HepG2 (cell line): ENCODE results near the gene ATF6. TPM values are rescaled to one million over a fixed set of nuclear protein-coding genes. Genes with fewer than 3 reads are reported as not detected.

Source experiments
- ATAC-seq: fragments of 200-7000 bp; cut with Tn5 transposase; 3 replicates; pipeline ENCODE4 v1.9.1; 2020; ENCODE audit warnings: mild to moderate bottlenecking, moderate library complexity
- BruUV-seq: library from RNA; stranded (reverse); fragments of 400-500 nt; replicated peaks from 2 replicates; lab custom pipeline; 2021; lab: Mats Ljungman, UMichigan
- CTCF ChIA-PET: fragments of 300-600 bp; formaldehyde crosslinking; extraction: SDS; loops from one replicate; lab custom pipeline; 2021; ENCODE audit warnings: low total read pairs, inconsistent platforms, low intra/inter-chr PET ratio; lab: Yijun Ruan, JAX
- POLR2A ChIA-PET: fragments of 350-600 bp; sonication (Branson Sonifier 250); formaldehyde crosslinking; loops from one replicate; lab custom pipeline; 2020; ENCODE audit warnings: antibody characterized with exemption, inconsistent platforms; lab: Yijun Ruan, JAX
- DNase-seq: peaks from one replicate; pipeline ENCODE4 v3.0.0-alpha.2; 2015; ENCODE audit warnings: low spot score
- FAIRE-seq: peaks from 3 replicates; lab custom pipeline; 2011; peaks lifted over from hg19 to GRCh38; lab: Jason Lieb, UNC
- H2AFZ ChIP-seq: one replicate; pipeline ENCODE4 v1.6.1; 2011; ENCODE audit warnings: low read length, inconsistent platforms
- H3K27ac ChIP-seq: fragments of 300-600 bp; 3 replicates; pipeline ENCODE4 v1.8.0; 2011; ENCODE audit warnings: mixed run types, mild to moderate bottlenecking, mixed read lengths, low read length, inconsistent platforms; ENCODE audit not compliant: insufficient read depth; ENCODE audit errors: extremely low read length
- H3K27me3 ChIP-seq, 2 experiments: fragments of 200-600 bp in 1 of 2; 2 replicates in 1 of 2; 3 replicates in 1 of 2; pipeline versions ENCODE4 v1.6.0 to v1.8.0; 2011; ENCODE audit warnings: low read length in 2 of 2, mild to moderate bottlenecking in 2 of 2, moderate library complexity in 2 of 2, inconsistent platforms in 1 of 2; ENCODE audit not compliant: insufficient read depth in 2 of 2, control insufficient read depth in 1 of 2
- H3K36me3 ChIP-seq, 2 experiments: fragments of 200-600 bp in 1 of 2; replicated peaks in 1 of 2; 2 replicates in 1 of 2; 3 replicates in 1 of 2; pipeline versions ENCODE4 v1.5.1 to v1.8.0; 2011; ENCODE audit warnings: low read length in 2 of 2, inconsistent platforms in 1 of 2; ENCODE audit not compliant: insufficient read depth in 2 of 2, control insufficient read depth in 1 of 2
- H3K4me1 ChIP-seq: 2 replicates; pipeline ENCODE4 v1.5.1; 2012; ENCODE audit warnings: low read length, inconsistent platforms; ENCODE audit not compliant: insufficient read depth
- H3K4me2 ChIP-seq: 2 replicates; pipeline ENCODE4 v1.6.0; 2011; ENCODE audit warnings: low read depth, low read length, inconsistent platforms
- H3K4me3 ChIP-seq, 3 experiments: fragments of 200-600 bp in 1 of 3; sonication (generic), shearing (Covaris generic) in 1 of 3; replicated peaks in 1 of 3; 2 replicates each; pipeline ENCODE4 v1.5.1; 2011 to 2016; ENCODE audit warnings: low read length in 3 of 3, inconsistent platforms in 2 of 3, low read depth in 2 of 3, mild to moderate bottlenecking in 2 of 3, control low read depth in 1 of 3, mixed read lengths in 1 of 3; ENCODE audit not compliant: insufficient read depth in 1 of 3
- H3K79me2 ChIP-seq: one replicate; pipeline ENCODE4 v1.6.1; 2011; ENCODE audit warnings: low read length, inconsistent platforms; ENCODE audit not compliant: insufficient read depth
- H3K9ac ChIP-seq: 2 replicates; pipeline ENCODE4 v1.6.0; 2011; ENCODE audit warnings: mild to moderate bottlenecking, low read depth, low read length, inconsistent platforms; ENCODE audit not compliant: insufficient read depth
- H3K9me3 ChIP-seq: 2 replicates; pipeline ENCODE4 v1.5.1; 2012; ENCODE audit warnings: mild to moderate bottlenecking, low read length
- H4K20me1 ChIP-seq: 2 replicates; pipeline ENCODE4 v1.6.0; 2011; ENCODE audit warnings: inconsistent platforms, mild to moderate bottlenecking, low read length, moderate library complexity; ENCODE audit not compliant: insufficient read depth
- BRF2 ChIP-seq: sonication (generic); formaldehyde crosslinking; IDR thresholded peaks from 2 replicates; pipeline ENCODE4 v1.8.1; 2022; ENCODE audit warnings: mild to moderate bottlenecking, missing genetic modification reagents
- NBN ChIP-seq: fragments of 450-650 bp; conservative IDR thresholded peaks from 2 replicates; pipeline ENCODE4 v1.6.1; 2017
- NCOA5 ChIP-seq: sonication (generic); formaldehyde crosslinking; IDR thresholded peaks from 2 replicates; pipeline ENCODE4 v1.4.0; 2020; ENCODE audit warnings: missing genetic modification reagents
- SOX6 ChIP-seq, 2 experiments: fragments of 450-650 bp in 1 of 2; sonication (generic) in 1 of 2; formaldehyde crosslinking in 1 of 2; IDR thresholded peaks; 2 replicates each; pipeline versions ENCODE4 v1.4.0 to v1.6.1; 2017 to 2020; ENCODE audit warnings: antibody characterized with exemption in 1 of 2, mild to moderate bottlenecking in 1 of 2, missing genetic modification reagents in 1 of 2
- TOE1 ChIP-seq: sonication (generic); formaldehyde crosslinking; IDR thresholded peaks from 2 replicates; pipeline ENCODE4 v1.4.0; 2020; ENCODE audit warnings: mild to moderate bottlenecking, missing genetic modification reagents
- ZBTB49 ChIP-seq: sonication (generic); formaldehyde crosslinking; IDR thresholded peaks from 2 replicates; pipeline ENCODE4 v1.4.0; 2020; ENCODE audit warnings: missing genetic modification reagents, borderline replicate concordance
- ZNF282 ChIP-seq: fragments of 450-650 bp; IDR thresholded peaks from 2 replicates; pipeline ENCODE4 v1.6.1; 2018; ENCODE audit not compliant: partially characterized antibody
- ZNF580 ChIP-seq: IDR thresholded peaks from 2 replicates; pipeline ENCODE4 v1.6.1; 2016; ENCODE audit warnings: low read depth, borderline replicate concordance
- WGBS: methylation state at CpG from one replicate; pipeline ENCODE4 v1.1.6; 2017; ENCODE audit warnings: low lambda C conversion rate; 5-methylcytosine and 5-hydroxymethylcytosine counted together
- in situ Hi-C: cut with HindIII; loops from 2 replicates; pipeline ENCODE4 v1.10.0; 2017; ENCODE audit warnings: low pct_unique_long_range_greater_than_20kb; ENCODE audit not compliant: extremely low pct_ligation_motif_present
- intact Hi-C: fragments of 100-400 bp; cut with micrococcal nuclease; formaldehyde crosslinking; loops from one replicate; pipeline ENCODE4 v1.10.0; 2022; ENCODE audit not compliant: unreplicated experiment
- polyA plus RNA-seq, 8 experiments: library from polyadenylated mRNA; depleted of rRNA in 3 of 8; stranded (reverse) in 7 of 8; unstranded in 1 of 8; fragments of >200 nt; fragmentation: Illumina TruSeq in 4 of 8; extraction: Trizol in 4 of 8; gene quantifications; 2 replicates each; pipeline versions ENCODE4 v1.2.1 to v1.2.3, GENCODE V29; 2011 to 2016; ENCODE audit warnings: low read depth in 4 of 8, missing spikeins in 1 of 8, mixed read lengths in 1 of 8; ENCODE audit not compliant: insufficient read depth in 1 of 8
- total RNA-seq, 5 experiments: library from RNA; depleted of rRNA; stranded (reverse); fragments of >200 nt; fragmentation: Illumina TruSeq; extraction: Trizol; gene quantifications; 2 replicates each; pipeline ENCODE4 v1.2.3, GENCODE V29; 2016; ENCODE audit warnings: low read depth in 1 of 5

Gene ATF6
- total and polyA plus RNA-seq, 2 of the 13 experiments (the other 11 are each of a cell fraction or from before 2014, with no cell fraction given): 13.2 to 14.5 TPM

GRCh38 chr1:161970036-161970435 lies 203.9 kb downstream of the ATF6 start (continued):
- TF ChIP-seq ZNF580 (CRISPR knock-in tag) (no peak), BRF2 (CRISPR knock-in tag) (no peak), TOE1 (CRISPR knock-in tag) (no peak)

DNA sequence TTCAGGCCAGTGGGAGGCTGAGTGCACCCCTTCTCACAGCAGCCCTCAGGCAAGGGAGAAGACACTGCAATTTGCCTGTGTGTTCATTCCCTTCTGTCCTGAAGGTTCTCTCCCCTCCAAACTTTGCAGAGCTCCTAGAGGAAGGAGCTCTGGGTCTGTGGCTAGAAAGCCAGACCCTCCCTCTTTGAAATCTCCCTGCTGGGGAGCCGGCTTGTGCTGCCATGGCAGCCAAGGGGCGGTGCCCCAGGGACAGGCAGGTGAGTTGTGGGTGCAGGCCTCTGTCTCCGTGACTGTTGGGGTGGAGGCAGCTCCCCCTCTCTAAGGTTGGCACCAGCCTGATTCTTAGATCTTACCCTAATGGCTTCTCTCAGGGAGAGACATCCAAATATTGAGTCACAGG lies 204.5 kb downstream of the ATF6 start:
- 58% methylated on average over 3 of the region's 3 CpGs for WGBS
- CTCF ChIA-PET: no interaction called here
- POLR2A ChIA-PET: no interaction called here
- intact Hi-C loops (no loop called here), in situ Hi-C loops (no loop called here)
- DNase-seq: no peak
- no peaks in the 10 kb centered on the region for H3K36me3 ChIP-seq
- no peak for FAIRE-seq
- no peak overlapping the region for H3K4me2 ChIP-seq
- H3K9me3 ChIP-seq: no peaks in the 10 kb centered on the region
- no peaks in the 10 kb centered on the region for H3K79me2 ChIP-seq
- no peak for TF ChIP-seq ZNF282
- no peak for TF ChIP-seq NBN
- TF ChIP-seq NCOA5: no peak
- no peak overlapping the region for H3K4me3 ChIP-seq
- no peaks in the 10 kb centered on the region for H4K20me1 ChIP-seq
- no peak overlapping the region for H3K27ac ChIP-seq
- H3K9ac ChIP-seq: no peak overlapping the region
- H2AFZ ChIP-seq: no peak overlapping the region
- H3K27me3 ChIP-seq: peaks cover 0 to 6% of the 10 kb centered on the region in 2 experiments; a peak in 2 of 5 replicates
- peaks cover 28% of the 10 kb centered on the region for H3K4me1 ChIP-seq
- ATAC-seq: no peak
- no TSS peak for BruUV-seq

DNA sequence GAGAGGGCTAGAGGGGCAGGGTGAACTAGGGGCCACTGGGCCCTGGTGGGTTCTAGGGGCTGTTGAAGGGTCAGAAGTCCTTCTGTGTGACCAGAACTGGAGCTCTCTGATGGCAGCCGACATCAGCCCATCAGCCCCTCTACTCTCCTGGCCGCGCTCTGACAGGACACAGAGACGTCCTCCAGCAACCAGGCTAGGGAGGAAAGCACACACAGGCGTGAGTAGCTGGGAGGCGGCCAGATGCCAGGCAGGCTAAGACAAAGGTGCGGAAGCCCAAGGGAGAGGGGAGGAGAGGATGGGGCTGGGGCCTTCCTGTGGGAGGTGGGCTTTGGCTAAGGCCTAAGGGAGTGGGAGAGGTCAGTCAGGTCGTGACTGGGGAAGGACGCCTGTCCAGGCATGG lies 206.7 kb downstream of the ATF6 start:
- WGBS: 64% methylated on average over 8 of the region's 9 CpGs
- no peak overlapping the region for H3K4me3 ChIP-seq
- H3K9ac ChIP-seq: no peak overlapping the region
- no peak overlapping the region for H2AFZ ChIP-seq
- no TSS peak for BruUV-seq
- ATAC-seq: peak; percentile 18; the same call in 2 of the 3 replicates
- no peak for DNase-seq
- H3K4me2 ChIP-seq: no peak overlapping the region
- no peak overlapping the region for H3K27ac ChIP-seq
- in situ Hi-C loops: no loop called here
- no peaks in the 10 kb centered on the region for H4K20me1 ChIP-seq
- POLR2A ChIA-PET: no interaction called here
- TF ChIP-seq SOX6 (IDR thresholded peaks at IDR 0.05) (no peak), SOX6 (CRISPR knock-in tag; IDR thresholded peaks at IDR 0.05) (no peak), ZBTB49 (CRISPR knock-in tag) (no peak)
- CTCF ChIA-PET: no interaction called here
- no peaks in the 10 kb centered on the region for H3K9me3 ChIP-seq
- intact Hi-C loops: no loop called here
- FAIRE-seq: no peak
- H3K79me2 ChIP-seq: no peaks in the 10 kb centered on the region
- H3K4me1 ChIP-seq: peaks cover 29% of the 10 kb centered on the region
- H3K36me3 ChIP-seq: no peaks in the 10 kb centered on the region
- H3K27me3 ChIP-seq: peaks cover 0 to 16% of the 10 kb centered on the region in 2 experiments; a peak in 3 of 5 replicates
